H7 (cell line): ENCODE measurements around the gene NHLRC4. TPM values are rescaled to one million over a fixed set of nuclear protein-coding genes. Genes with fewer than 3 reads are reported as not detected.
"Not testable (repeated sequence)": the region's sequence is repeated elsewhere in the genome, so short reads cannot be mapped to it uniquely, and the experiment has no call there.

ENCODE experiments used
- DNase-seq: peaks from one replicate; pipeline ENCODE4 v3.0.0; 2012
- H3K27me3 ChIP-seq: 2 replicates; pipeline ENCODE4 v1.6.0; 2011; ENCODE audit warnings: mild to moderate bottlenecking, low read length; ENCODE audit not compliant: control insufficient read depth, insufficient read depth
- H3K36me3 ChIP-seq: replicated peaks from 2 replicates; pipeline ENCODE4 v1.5.1; 2011; ENCODE audit warnings: low read length; ENCODE audit not compliant: control insufficient read depth, insufficient read depth
- H3K4me3 ChIP-seq: 2 replicates; pipeline ENCODE4 v1.5.1; 2011; ENCODE audit warnings: low read depth, mild to moderate bottlenecking, control low read depth, low read length, moderate library complexity; ENCODE audit not compliant: insufficient read depth
- total RNA-seq: library from RNA; depleted of rRNA; stranded (reverse); fragments of >200 nt; shearing (Covaris generic); gene quantifications from 2 replicates; pipeline ENCODE4 v1.2.3, GENCODE V29; 2014

Gene NHLRC4
- total RNA-seq, 1 experiment from 2014 or later, result 1.1 TPM

DNA sequence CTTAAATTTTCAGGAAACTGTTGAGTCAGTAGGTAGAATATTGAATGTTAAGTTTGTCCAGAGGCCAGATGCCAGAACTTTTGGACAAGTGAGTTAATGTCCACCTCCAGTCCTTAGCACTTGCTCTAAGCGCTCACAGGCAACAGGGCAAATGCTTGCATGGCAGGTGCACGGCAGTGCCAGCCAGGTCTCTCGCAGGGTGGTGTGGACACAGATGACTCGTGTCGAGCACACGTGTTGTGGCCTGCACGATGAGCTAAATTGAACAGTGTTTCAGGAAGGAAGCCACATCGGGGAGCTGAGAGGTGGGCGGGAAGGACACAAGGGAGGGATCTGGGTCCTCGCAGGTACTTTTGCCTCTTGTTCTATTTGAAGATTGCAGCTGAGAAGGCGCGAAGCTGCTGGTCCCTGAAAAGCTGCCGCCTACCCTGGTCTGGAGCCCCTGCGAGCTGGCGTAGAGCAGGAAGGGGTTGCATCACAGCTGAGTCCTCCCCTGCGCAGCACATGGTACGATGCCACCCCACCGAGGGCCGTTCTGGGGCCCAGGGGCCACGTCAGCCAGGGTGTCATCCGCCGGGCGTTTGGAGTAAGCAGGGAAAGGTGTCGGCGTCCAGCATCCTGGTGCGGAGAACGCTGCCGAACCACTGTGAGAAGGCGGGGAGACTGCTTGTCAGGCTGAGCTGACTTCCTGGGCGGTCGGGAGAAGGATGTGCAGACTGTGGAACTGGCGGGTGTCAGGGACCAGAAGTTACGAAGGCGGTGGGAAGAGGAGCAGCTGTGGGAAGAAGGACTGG lies 29.3 kb downstream of the NHLRC4 start:
- Histone ChIP-seq H3K27me3 (no peaks in the 10 kb centered on the region; the same call in 1 of the 2 replicates), H3K36me3 (peaks cover 1% of the 10 kb centered on the region)
- DNase-seq, result no peak

DNA sequence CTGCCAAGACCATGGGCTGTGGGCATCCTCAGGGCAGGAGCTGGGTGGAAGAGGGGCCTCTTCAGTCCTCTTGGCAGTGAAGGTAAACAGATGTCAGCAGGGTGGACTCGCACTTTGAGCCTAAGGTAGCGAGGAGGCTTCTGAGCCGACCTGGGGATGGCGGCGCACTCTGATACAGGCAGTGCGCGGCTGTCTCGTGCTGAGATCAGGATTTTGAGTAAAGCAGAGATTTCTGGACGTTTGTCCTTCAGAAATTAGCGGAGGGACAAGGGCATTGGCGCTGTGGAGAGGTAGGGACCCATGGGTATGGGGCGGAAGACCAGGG lies 29.9 kb downstream of the NHLRC4 start:
- H3K27me3 ChIP-seq, result no peaks in the 10 kb centered on the region

More for the DNA sequence above, 29.3 kb downstream of the NHLRC4 start:
- no peak overlapping the region for H3K4me3 ChIP-seq

DNA sequence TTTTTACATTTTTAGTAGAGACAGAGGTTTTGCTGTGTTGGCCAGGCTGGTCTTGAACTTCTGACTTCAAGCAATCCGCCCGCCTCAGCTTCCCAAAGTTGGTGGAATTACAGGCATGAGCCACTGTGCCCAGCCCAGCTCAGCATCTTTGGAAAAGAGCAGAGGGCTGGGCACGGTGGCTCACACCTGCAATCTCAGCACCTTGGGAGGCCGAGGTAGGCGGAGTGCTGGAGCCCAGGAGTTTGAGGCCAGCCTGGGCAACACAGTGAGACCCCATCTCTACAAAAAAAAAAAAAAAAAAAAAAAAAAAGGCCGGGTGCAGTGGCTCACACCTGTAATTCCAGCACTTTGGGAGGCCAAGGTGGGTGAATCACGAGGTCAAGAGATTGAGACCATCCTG lies 30.9 kb downstream of the NHLRC4 start:
- not testable (repeated sequence) for H3K4me3 ChIP-seq, H3K27me3 ChIP-seq, H3K36me3 ChIP-seq, DNase-seq

More for the DNA sequence above, 29.9 kb downstream of the NHLRC4 start:
- Histone ChIP-seq H3K36me3 (peaks cover 1% of the 10 kb centered on the region), H3K4me3 (no peak overlapping the region)
- no peak for DNase-seq

DNA sequence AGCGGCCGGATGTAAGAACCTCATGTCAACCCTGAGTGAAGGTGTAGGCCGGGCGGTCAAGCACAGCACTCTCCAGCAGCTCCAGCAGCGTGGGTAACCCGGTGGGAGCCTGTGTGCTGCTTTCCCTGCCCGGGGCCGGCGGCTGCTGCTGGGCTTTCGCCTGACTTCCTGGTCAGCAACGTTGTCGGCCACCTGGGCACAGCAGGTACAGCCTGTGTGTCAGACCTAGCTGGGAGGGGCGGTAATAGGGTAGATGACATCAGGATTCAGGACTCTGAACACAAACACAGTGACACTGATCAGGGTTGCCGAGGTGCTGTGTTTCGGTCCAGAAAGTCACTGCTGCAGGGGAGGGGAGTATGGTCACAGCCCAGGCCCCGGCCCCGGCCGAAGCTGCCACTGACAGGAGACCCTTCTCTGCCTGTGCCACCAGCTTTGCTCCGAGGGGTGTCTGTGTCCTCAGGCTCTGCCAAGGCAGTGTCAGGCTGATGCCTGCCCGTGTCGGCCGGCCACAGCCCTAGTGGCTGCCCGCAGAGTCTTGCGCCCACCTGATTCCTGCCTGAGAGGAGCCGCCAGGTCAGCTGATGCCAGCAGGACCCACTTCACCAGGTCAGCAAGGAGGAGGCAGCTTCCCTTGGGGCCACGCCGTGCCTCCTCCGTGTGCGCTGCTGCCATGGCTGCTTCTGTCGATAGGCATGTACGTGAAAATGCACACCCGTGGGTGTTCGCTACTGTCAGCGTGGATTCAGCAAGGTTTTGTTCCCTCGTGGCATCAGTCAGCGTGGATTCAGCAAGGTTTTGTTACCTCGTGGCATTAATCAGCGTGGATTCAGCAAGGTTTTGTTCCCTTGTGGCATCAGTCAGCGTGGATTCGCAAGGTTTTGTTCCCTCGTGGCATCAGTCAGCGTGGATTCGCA lies 32.3 kb downstream of the NHLRC4 start:
- Histone ChIP-seq H3K27me3 (no peaks in the 10 kb centered on the region), H3K36me3 (0 out of 2 replicates have a peak, but pooled peaks cover 1% of the 10 kb centered on the region), H3K4me3 (no peak overlapping the region)
- DNase-seq, result no peak

DNA sequence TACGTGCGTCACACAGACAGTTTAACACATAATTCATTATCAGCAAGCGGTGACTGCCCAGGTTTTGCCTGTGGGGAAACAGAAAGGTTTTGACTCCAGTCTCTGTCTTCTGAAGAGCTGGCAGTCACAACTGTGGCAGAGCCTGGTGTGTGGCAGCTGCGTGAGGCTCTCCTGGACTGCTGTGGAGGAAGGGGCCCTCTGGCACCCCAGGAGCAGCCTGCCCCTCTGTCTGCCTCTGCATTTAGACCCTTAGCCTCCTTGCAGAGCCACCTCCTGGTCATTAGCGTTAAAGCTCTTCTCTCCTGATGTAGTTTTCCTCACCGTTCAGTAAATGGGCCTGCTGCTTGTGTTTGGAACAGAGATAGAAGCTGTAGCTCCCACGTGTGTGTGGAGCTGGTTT lies 34.0 kb downstream of the NHLRC4 start:
- DNase-seq, result peak; percentile 91
- H3K27me3 ChIP-seq, result no peaks in the 10 kb centered on the region
- H3K4me3 ChIP-seq, result no peak overlapping the region
- 0 out of 2 replicates have a peak, but pooled peaks cover 1% of the 10 kb centered on the region for H3K36me3 ChIP-seq

DNA sequence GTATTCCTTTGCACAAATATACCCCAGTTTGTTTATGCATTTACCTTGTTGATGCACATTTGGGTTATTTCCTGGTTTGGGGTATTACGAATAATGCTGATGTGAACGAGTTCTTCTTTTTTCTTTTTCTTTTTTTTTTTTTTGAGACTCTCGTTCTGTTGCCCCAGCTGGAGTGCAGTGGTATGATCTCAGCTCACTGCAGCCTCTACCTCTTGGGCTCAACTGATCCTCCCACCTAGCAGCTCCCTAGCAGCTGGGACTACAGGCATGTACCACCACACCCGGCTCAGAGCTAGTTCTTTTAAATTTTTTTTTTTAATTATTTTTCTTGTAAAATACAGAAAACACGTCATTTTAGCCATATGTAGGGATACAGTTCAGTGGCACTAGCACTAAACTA lies 37.1 kb downstream of the NHLRC4 start:
- H3K27me3 ChIP-seq, result no peaks in the 10 kb centered on the region
- H3K36me3 ChIP-seq, result 0 out of 2 replicates have a peak, but pooled peaks cover 1% of the 10 kb centered on the region
- DNase-seq, result no peak
- H3K4me3 ChIP-seq, result no peak overlapping the region

DNA sequence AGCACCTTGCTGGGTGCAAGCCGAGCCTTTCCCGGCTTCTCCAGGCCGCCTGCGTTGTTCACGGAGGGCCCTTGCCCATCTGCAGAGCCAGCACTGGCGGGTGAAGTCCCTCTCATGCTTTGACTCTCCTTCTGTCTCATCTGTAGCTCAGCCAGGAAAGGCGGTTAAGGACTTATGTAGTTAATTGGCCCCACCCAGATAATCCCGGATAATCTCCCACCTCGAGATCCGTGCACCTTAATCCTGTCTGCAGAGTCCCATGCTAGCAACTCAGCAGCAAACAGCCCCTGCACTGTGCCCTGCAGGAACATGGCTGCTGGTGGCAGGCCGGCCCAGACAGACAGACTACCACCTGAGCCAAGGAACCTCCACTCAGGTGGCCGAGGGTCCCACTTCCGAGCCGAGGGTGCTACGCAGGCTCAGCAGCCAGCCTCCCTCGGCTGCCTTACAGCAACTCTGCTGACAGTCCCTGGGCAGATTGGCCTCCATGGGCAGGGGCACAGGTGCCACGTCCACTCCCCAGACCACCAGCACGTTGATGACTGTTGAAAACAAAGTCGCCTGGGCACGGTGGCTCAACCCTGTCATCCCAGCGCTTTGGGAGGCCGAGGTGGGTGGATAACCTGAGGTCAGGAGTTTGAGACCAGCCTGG lies 40.0 kb downstream of the NHLRC4 start:
- no peaks in the 10 kb centered on the region for H3K36me3 ChIP-seq
- DNase-seq, result no peak
- no peak overlapping the region for H3K4me3 ChIP-seq
- no peaks in the 10 kb centered on the region for H3K27me3 ChIP-seq

DNA sequence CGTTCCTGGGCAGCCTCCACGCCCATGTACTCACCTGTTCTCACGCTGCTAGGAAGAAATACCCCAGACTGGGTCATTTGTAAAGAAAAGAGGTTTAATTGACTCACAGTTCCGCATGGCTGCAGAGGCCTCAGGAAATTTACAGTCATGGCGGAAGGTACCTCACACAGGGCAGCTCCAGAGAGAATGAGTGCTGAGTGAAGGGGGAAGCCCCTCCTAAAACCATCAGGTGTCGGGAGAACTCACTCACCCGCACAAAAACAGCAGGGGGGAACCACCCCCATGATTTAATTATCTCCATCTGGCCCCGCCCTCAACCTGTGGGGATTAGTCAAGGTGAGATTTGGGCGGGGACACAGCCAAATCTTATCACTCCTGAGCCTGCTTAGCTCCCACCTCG lies 41.2 kb downstream of the NHLRC4 start:
- no peaks in the 10 kb centered on the region for H3K27me3 ChIP-seq
- no peak overlapping the region for H3K4me3 ChIP-seq
- peak; percentile 75 for DNase-seq
- no peaks in the 10 kb centered on the region for H3K36me3 ChIP-seq

DNA sequence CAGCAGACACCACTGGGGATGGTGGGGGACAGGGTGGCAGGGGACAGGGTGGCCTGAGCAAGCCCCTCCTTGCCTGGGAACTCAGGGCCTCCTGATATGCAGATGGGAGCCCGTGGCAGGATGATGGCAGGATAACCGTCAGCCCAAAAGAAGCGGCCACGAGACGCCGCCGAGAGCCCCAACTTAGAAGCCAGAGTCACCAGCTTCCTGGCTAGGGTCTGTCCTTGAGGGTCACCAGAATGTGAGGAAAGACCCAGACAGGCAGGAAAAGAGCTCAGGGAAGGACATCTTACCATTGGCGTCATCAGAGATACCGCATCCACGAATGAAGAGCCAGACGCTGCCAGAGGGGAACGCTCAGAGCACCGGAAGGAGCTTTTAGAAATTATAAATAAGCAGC lies 42.5 kb downstream of the NHLRC4 start:
- Histone ChIP-seq H3K27me3 (no peaks in the 10 kb centered on the region), H3K4me3 (no peak overlapping the region), H3K36me3 (no peaks in the 10 kb centered on the region; the same call in 1 of the 2 replicates)
- no peak for DNase-seq

DNA sequence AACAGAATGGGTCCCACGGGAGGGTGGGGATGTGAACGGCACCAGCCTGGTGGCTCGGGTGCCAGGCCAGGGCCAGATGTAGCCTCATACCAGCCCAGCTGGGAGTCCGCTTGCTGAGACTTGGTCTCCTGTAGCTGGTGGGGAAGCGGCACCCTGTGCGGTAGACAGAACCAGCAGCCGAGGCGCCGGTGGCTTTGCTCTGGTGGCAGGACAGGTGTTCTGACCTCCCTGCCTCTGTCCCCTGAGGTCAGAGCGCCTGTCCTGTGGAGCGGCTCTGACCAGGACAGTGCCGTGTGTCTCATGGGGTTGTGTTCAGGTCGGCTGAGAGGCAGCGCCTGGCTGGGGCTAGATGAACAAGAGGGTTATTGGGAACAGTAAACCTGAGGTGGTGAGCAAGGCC lies 43.2 kb downstream of the NHLRC4 start:
- Histone ChIP-seq H3K36me3 (no peaks in the 10 kb centered on the region; the same call in 1 of the 2 replicates), H3K27me3 (no peaks in the 10 kb centered on the region), H3K4me3 (no peak overlapping the region)
- DNase-seq, result no peak

DNA sequence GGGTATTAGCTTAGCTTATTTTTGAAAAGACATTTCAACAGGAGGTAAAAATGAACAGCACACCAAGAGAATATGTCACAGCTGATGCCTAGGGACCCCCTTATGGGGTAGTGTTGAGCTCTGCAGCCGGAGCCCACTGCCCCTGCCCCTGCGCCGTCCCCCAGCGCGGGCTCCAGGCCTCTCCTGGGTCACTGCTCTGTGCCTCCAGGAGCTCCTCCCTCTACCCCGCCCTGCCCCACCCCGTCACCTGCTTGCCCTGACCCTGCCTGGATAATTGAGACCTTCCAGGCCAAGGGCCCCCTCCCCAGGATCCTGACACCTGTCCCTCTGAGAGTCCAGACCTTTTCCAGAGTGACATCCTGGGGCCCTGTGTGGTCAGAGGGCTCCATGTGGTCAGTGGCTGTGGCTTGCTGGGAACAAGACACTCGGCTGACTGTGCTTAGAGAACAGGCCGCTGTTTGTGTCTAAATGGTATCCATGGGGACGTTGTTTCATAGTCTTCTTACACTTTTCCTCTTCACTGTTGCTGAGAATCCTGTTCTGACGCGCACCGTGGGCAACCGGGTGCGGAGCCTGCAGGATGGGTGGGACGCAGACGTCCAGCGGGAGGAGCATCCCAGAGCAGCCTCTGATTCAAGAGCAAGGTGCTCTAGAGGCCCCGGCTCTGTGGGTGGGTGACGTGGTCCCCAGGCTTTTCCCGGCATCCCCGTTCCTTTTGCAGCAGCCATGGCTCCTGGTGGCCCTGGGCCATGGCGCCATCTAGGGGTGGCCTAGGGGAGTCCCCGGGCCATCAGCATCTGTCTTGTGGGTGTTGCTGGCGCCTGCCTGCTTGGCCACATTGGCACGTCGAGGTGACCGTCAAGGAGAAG lies 43.9 kb downstream of the NHLRC4 start:
- Histone ChIP-seq H3K4me3 (no peak overlapping the region), H3K27me3 (no peaks in the 10 kb centered on the region), H3K36me3 (no peaks in the 10 kb centered on the region; the same call in 1 of the 2 replicates)
- DNase-seq, result peak; percentile 98

DNA sequence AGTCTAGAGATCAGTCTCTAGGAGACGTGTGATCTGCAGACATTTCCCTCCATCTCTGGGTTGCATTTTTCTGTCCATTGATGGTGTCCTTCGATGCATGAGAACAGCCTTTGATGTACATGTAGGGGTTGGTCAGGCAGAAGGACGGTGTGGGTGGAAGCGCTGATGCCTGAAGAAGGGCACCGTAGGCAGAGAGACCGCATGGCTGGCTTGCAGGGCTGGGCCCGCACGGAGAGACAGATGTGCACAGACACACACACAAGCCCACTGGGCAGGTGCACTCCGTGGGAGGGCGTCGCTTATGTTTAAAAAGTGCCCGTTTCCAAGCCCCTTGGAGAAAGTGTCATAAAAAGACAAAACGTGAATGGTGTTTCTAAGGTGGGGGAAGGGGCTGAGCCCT lies 48.3 kb downstream of the NHLRC4 start:
- no peaks in the 10 kb centered on the region for H3K27me3 ChIP-seq
- no peak overlapping the region for H3K4me3 ChIP-seq
- H3K36me3 ChIP-seq, result no peaks in the 10 kb centered on the region; the same call in 1 of the 2 replicates
- DNase-seq, result no peak

DNA sequence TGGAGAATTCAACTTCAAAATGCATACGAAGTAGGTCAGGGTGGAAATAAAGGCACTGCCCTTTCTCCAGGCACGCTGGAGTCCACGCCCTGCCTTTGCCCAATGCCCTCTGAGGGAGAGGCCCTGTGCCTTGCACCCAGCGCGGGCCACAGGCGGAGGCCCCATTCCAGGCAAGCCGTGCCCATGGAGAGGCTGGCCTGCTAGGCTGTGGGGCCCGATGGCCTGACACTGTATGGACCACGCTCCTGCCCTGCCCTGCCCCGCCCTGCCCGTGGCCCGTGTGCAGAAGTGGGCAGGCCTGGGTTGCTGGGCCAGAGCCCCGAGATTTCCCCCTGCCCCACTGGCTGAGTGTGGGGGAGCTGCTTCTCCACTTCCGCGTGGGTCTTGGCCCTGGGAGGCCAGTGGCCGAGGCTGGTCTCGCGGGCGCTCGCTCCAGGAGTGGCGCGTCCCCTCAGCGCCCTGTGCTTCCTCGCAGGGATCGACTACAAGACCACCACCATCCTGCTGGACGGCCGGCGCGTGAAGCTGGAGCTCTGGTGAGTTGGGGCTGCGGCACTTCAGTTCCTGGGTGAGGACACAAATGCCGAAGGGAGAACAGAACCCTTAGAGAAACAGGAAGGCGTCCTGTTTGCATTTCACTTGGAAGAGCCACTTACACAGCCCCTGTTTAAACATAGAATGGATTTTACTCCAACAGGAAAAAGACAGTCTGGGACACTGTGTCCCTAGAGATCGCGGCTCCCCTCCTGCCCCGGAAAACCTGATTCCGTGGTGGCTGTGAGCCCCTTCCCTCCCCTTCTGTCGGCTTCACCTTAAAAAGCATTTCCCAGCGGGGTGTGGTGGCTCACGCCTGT lies 50.2 kb downstream of the NHLRC4 start:
- peak; percentile 56 for DNase-seq
- Histone ChIP-seq H3K27me3 (no peaks in the 10 kb centered on the region), H3K36me3 (no peaks in the 10 kb centered on the region; the same call in 1 of the 2 replicates), H3K4me3 (no peak overlapping the region)
